Measurements from ENCODE around the gene TMEM185B. TPM values are rescaled to one million over a fixed set of nuclear protein-coding genes. Genes with fewer than 3 reads are reported as not detected.

TMEM185B gene
- total and polyA plus RNA-seq, 10 of the 15 experiments (the other 5 are each of a cell fraction or from before 2014, with no cell fraction given): 2.4 to 20.9 (median 14.5) TPM

- SMC1A ChIA-PET (ENCODE audit: uncharacterized antibody, unreplicated experiment): interaction anchor here (1.0 kb wide), 1 partner anchor 52 kb away, joined by 3 read pairs; no protein-coding TSS in a partner anchor
- POLR2A ChIA-PET: no interaction called here
- CTCF ChIA-PET: interaction anchor here (1.1 to 1.3 kb wide), 2 partner anchors 18 to 67 kb away, joined by 3 to 4 read pairs; no protein-coding TSS in a partner anchor
Measured at GRCh38 chr2:120245520-120246332, 22.5 kb upstream of the TMEM185B start.

GRCh38 chr2:120244656-120245519, 21.7 kb upstream of the TMEM185B start:
- Histone ChIP-seq H3K9ac (ENCODE audit: control insufficient read depth, insufficient read depth, low read length) (no peak overlapping the region), H3K79me2 (ENCODE audit: control insufficient read depth, insufficient read depth, low read length) (no peaks in the 10 kb centered on the region), H3K27me3 (replicated peaks in 1 of 2; ENCODE audit: control insufficient read depth in 2 of 2, insufficient read depth in 2 of 2, low read length in 1 of 2) (no peaks in the 10 kb centered on the region), H3K4me2 (ENCODE audit: control insufficient read depth, insufficient read depth) (no peak overlapping the region), H3K27ac (ENCODE audit: control insufficient read depth, insufficient read depth) (no peak overlapping the region), H3K4me1 (ENCODE audit: control insufficient read depth, insufficient read depth, low read length) (0 out of 2 replicates have a peak, but pooled peaks cover 4% of the 10 kb centered on the region), H4K20me1 (ENCODE audit: control insufficient read depth, insufficient read depth) (no peaks in the 10 kb centered on the region), H3K4me3 (no peak overlapping the region), H2AFZ (ENCODE audit: control insufficient read depth, low read depth, low read length) (no peak overlapping the region), H3K36me3 (ENCODE audit: control insufficient read depth in 2 of 2, insufficient read depth in 2 of 2, low read length in 1 of 2) (no peaks in the 10 kb centered on the region), H3K9me3 (replicated peaks; ENCODE audit: control insufficient read depth, insufficient read depth, low read length) (peaks cover 9% of the 10 kb centered on the region; the same call in 2 of the 3 replicates)
- intact Hi-C loops (cut with micrococcal nuclease; ENCODE audit: unreplicated experiment): no loop called here
- in situ Hi-C loops (cut with MboI): no loop called here
- ChIA-PET SMC1A (ENCODE audit: uncharacterized antibody, unreplicated experiment) (interaction anchor here (1.0 kb wide), 1 partner anchor 53 kb away, joined by 3 read pairs; no protein-coding TSS in a partner anchor), POLR2A (no interaction called here), RAD21 (ENCODE audit: unreplicated experiment) (no interaction called here), CTCF (interaction anchor here (1.1 to 1.3 kb wide), 2 partner anchors 17 to 68 kb away, joined by 3 to 4 read pairs; no protein-coding TSS in a partner anchor)
- WGBS (ENCODE audit: insufficient coverage, insufficient replicate concordance, low lambda C conversion rate, missing lambda C conversion rate): 77% methylated on average over 12 of the region's 12 CpGs
- no TSS peak for BruUV-seq (replicated peaks)
- FAIRE-seq (no peak), DNase-seq (ENCODE audit: low read depth, low spot score) (no peak), ATAC-seq (no peak)
- TF ChIP-seq ZBTB4 (CRISPR knock-in tag; IDR thresholded peaks at IDR 0.05) (no peak), WRNIP1 (IDR thresholded peaks at IDR 0.05; ENCODE audit: borderline replicate concordance, low read depth, low read length) (no peak), POLR2AphosphoS2 (IDR thresholded peaks at IDR 0.05; ENCODE audit: low read depth, low read length) (no peak), SIX5 (IDR thresholded peaks at IDR 0.05; ENCODE audit: low read depth, low read length, severe bottlenecking) (no peak), MXI1 (IDR thresholded peaks at IDR 0.05; ENCODE audit: low read depth, low read length) (no peak), MTA2 (IDR thresholded peaks at IDR 0.05; ENCODE audit: low read depth) (no peak), CHD2 (IDR thresholded peaks at IDR 0.05; ENCODE audit: borderline replicate concordance, low read depth, low read length) (no peak), TBL1XR1 (IDR thresholded peaks at IDR 0.05; ENCODE audit: low read depth, low read length) (no peak)

More at GRCh38 chr2:120245520-120246332, 22.5 kb upstream of the TMEM185B start:
- ATAC-seq (no peak), DNase-seq (ENCODE audit: low read depth, low spot score) (no peak), FAIRE-seq (no peak)
- in situ Hi-C loops (cut with MboI) (no loop called here), intact Hi-C loops (cut with micrococcal nuclease; ENCODE audit: unreplicated experiment) (no loop called here)
- H3K27ac ChIP-seq (ENCODE audit: control insufficient read depth, insufficient read depth): no peak overlapping the region
- no peaks in the 10 kb centered on the region for H3K79me2 ChIP-seq (ENCODE audit: control insufficient read depth, insufficient read depth, low read length)
- H3K27me3 ChIP-seq (replicated peaks in 1 of 2; ENCODE audit: control insufficient read depth in 2 of 2, insufficient read depth in 2 of 2, low read length in 1 of 2): no peaks in the 10 kb centered on the region
- H3K9me3 ChIP-seq (replicated peaks; ENCODE audit: control insufficient read depth, insufficient read depth, low read length): peaks cover 9% of the 10 kb centered on the region; the same call in 2 of the 3 replicates
- H2AFZ ChIP-seq (ENCODE audit: control insufficient read depth, low read depth, low read length): no peak overlapping the region
- no peak for TF ChIP-seq KDM1A (IDR thresholded peaks at IDR 0.05; ENCODE audit: borderline replicate concordance)
- TF ChIP-seq ZBED1 (IDR thresholded peaks at IDR 0.05; ENCODE audit: borderline replicate concordance): no peak
- WGBS (ENCODE audit: insufficient coverage, insufficient replicate concordance, low lambda C conversion rate, missing lambda C conversion rate): 66% methylated on average over 15 of the region's 15 CpGs
- no peak overlapping the region for H3K4me2 ChIP-seq (ENCODE audit: control insufficient read depth, insufficient read depth)
- H3K4me1 ChIP-seq (ENCODE audit: control insufficient read depth, insufficient read depth, low read length): 0 out of 2 replicates have a peak, but pooled peaks cover 4% of the 10 kb centered on the region
- H3K9ac ChIP-seq (ENCODE audit: control insufficient read depth, insufficient read depth, low read length): no peak overlapping the region
- no TSS peak for BruUV-seq (replicated peaks)
- RAD21 ChIA-PET (ENCODE audit: unreplicated experiment): no interaction called here
- no peak overlapping the region for H3K4me3 ChIP-seq
- no peaks in the 10 kb centered on the region for H4K20me1 ChIP-seq (ENCODE audit: control insufficient read depth, insufficient read depth)
- no peaks in the 10 kb centered on the region for H3K36me3 ChIP-seq (ENCODE audit: control insufficient read depth in 2 of 2, insufficient read depth in 2 of 2, low read length in 1 of 2)

All from GM12878 (cell line).